ENCODE measurements around the gene UBL7. TPM values are rescaled to one million over a fixed set of nuclear protein-coding genes. Genes with fewer than 3 reads are reported as not detected.
A peak's percentile ranks its signal among the peaks of the same experiment; 100 is the strongest.

The UBL7 gene
- total RNA-seq, 8 experiments from 2014 or later, result 34.5 to 48.1 (median 43.2) TPM

- H3K27ac ChIP-seq, result no peak overlapping the region
- H3K4me3 ChIP-seq, result no peak overlapping the region
- in situ Hi-C loops (cut with MboI; ENCODE audit: low pct_unique_long_range_greater_than_20kb in 2 of 9, low sequenced_read_pairs in 9 of 9, unreplicated experiment in 9 of 9), result no loop called here
- 80 to 100% (median 100%) methylated on average over 1 to 3 of the region's 12 CpGs; no CpG with 5 or more reads in 6 of the 10 experiments for WGBS, 10 experiments
- H3K4me1 ChIP-seq (replicated peaks in 1 of 2), result peaks cover 26 to 28% of the 10 kb centered on the region in 2 donors
- ATAC-seq (replicated peaks in 6 of 8), result no peak
Observed at GRCh38 chr15:74414603-74415338, 46.2 kb downstream of the UBL7 start.

- 70 to 100% (median 86%) methylated on average over 1 to 4 of the region's 5 CpGs; no CpG with 5 or more reads in 5 of the 10 experiments for WGBS, 10 experiments
- in situ Hi-C loops (cut with MboI; ENCODE audit: low pct_unique_long_range_greater_than_20kb in 2 of 9, low sequenced_read_pairs in 9 of 9, unreplicated experiment in 9 of 9), result no loop called here
- ATAC-seq (replicated peaks in 6 of 8), result no peak
- no peak overlapping the region for H3K27ac ChIP-seq
- H3K4me3 ChIP-seq, result no peak overlapping the region
- peaks cover 26 to 27% of the 10 kb centered on the region in 2 donors for H3K4me1 ChIP-seq (replicated peaks in 1 of 2)
Observed at GRCh38 chr15:74414081-74414580, 46.8 kb downstream of the UBL7 start.

GRCh38 chr15:74413350-74414080, 47.4 kb downstream of the UBL7 start:
- Histone ChIP-seq H3K4me3 (no peak overlapping the region), H3K27ac (no peak overlapping the region), H3K4me1 (replicated peaks in 1 of 2) (peaks cover 20 to 21% of the 10 kb centered on the region in 2 donors)
- 40 to 91% (median 80%) methylated on average over 1 to 4 of the region's 9 CpGs; no CpG with 5 or more reads in 4 of the 10 experiments for WGBS, 10 experiments
- in situ Hi-C loops (cut with MboI; ENCODE audit: low pct_unique_long_range_greater_than_20kb in 2 of 9, low sequenced_read_pairs in 9 of 9, unreplicated experiment in 9 of 9), result no loop called here
- ATAC-seq (replicated peaks in 6 of 8), result no peak

DNA sequence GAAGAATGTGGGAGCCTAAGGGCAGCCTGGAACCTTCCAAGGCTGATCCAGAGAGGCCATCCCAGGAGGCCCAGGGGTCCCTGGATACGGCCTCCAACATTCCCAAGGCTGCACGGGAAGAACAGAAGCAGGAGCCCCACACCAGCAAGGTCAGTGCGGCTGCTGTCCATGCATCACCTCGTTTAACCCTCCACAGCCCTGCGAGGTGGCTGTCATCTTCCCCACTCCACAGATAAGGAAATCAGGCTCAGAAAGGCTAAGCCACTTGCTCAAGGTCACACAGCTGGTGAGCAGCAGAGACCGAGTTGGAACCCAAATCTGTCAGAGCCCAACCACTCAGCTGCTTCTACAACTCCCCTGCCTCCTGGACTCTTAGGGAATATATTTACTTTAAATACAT, 48.8 kb downstream of the UBL7 start:
- H3K27ac ChIP-seq, result no peak overlapping the region
- 40 to 100% (median 83%) methylated on average over 1 to 4 of the region's 6 CpGs; no CpG with 5 or more reads in 5 of the 10 experiments for WGBS, 10 experiments
- no peak for ATAC-seq (replicated peaks in 6 of 8)
- in situ Hi-C loops (cut with MboI; ENCODE audit: low pct_unique_long_range_greater_than_20kb in 2 of 9, low sequenced_read_pairs in 9 of 9, unreplicated experiment in 9 of 9), result no loop called here
- peaks cover 15 to 17% of the 10 kb centered on the region in 2 donors for H3K4me1 ChIP-seq (replicated peaks in 1 of 2)
- no peak overlapping the region for H3K4me3 ChIP-seq

- H3K4me1 ChIP-seq (replicated peaks in 1 of 2), result peaks cover 15 to 17% of the 10 kb centered on the region in 2 donors
- ATAC-seq (replicated peaks in 6 of 8), result no peak
- in situ Hi-C loops (cut with MboI; ENCODE audit: low pct_unique_long_range_greater_than_20kb in 2 of 9, low sequenced_read_pairs in 9 of 9, unreplicated experiment in 9 of 9), result no loop called here
- 0 to 98% methylated on average over 1 to 7 of the region's 12 CpGs; no CpG with 5 or more reads in 8 of the 10 experiments for WGBS, 10 experiments
- no peak overlapping the region for H3K4me3 ChIP-seq
- no peak overlapping the region for H3K27ac ChIP-seq
Observed at GRCh38 chr15:74411686-74412085, 49.3 kb downstream of the UBL7 start.

DNA sequence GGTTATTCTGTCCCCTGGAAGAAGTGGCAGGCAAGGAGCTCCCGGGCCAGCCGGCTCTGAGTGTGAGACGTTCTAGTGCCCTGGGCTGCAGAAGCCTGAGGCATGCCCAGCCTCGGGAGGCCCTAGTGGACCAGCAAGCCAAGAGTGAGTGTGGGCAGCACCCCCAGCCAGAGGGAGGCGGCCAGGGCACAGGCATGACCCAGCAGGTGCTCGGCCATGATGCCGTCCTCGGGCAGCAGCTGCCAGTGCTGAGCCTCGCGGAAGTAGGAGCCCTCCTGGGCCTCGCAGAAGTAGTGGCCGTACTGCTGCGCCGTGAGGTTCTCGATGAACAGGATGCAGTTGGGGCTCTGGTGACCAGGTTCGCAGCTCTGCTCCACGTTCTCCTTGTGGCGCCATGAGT, 50.5 kb downstream of the UBL7 start:
- in situ Hi-C loops (cut with MboI; ENCODE audit: low pct_unique_long_range_greater_than_20kb in 2 of 9, low sequenced_read_pairs in 9 of 9, unreplicated experiment in 9 of 9), result no loop called here
- no peak overlapping the region for H3K4me3 ChIP-seq
- ATAC-seq (replicated peaks in 6 of 8), result no peak
- WGBS, 10 experiments, result 87 to 100% (median 97%) methylated on average over 1 to 14 of the region's 18 CpGs; no CpG with 5 or more reads in 5 of the 10 experiments
- H3K27ac ChIP-seq, result no peak overlapping the region
- H3K4me1 ChIP-seq (replicated peaks in 1 of 2), result peaks cover 13 to 17% of the 10 kb centered on the region in 2 donors

- H3K27ac ChIP-seq, result no peak overlapping the region
- WGBS, 10 experiments, result 17 to 100% (median 93%) methylated on average over 1 to 4 of the region's 7 CpGs; no CpG with 5 or more reads in 6 of the 10 experiments
- ATAC-seq (replicated peaks in 6 of 8), result no peak
- H3K4me3 ChIP-seq, result no peak overlapping the region
- in situ Hi-C loops (cut with MboI; ENCODE audit: low pct_unique_long_range_greater_than_20kb in 2 of 9, low sequenced_read_pairs in 9 of 9, unreplicated experiment in 9 of 9), result no loop called here
- peaks cover 13 to 17% of the 10 kb centered on the region in 2 donors for H3K4me1 ChIP-seq (replicated peaks in 1 of 2)
Observed at GRCh38 chr15:74409225-74409624, 51.7 kb downstream of the UBL7 start.

DNA sequence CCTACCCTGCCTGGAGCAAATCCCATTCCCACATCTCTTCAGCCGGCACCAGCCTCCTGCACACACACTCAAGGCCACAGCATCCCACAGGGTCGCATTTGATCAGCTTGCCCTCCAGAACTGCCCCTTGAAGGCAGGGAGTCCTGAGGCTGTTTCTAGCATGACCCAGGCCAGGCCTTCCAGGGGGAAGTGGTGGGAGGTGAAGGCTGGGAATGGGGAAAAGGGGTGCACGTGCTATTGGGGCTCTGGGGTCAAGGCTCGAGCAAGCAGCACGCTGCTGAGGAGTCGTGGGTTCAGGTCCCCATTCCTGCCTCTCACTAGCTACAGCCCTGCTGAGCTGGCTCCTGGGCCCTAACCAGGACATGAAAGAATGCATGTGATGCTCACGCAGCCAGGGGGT, 52.1 kb downstream of the UBL7 start:
- in situ Hi-C loops (cut with MboI; ENCODE audit: low pct_unique_long_range_greater_than_20kb in 2 of 9, low sequenced_read_pairs in 9 of 9, unreplicated experiment in 9 of 9), result no loop called here
- WGBS, 10 experiments, result 60 to 100% (median 100%) methylated on average over 1 to 2 of the region's 7 CpGs; no CpG with 5 or more reads in 6 of the 10 experiments
- Histone ChIP-seq H3K4me3 (no peak overlapping the region), H3K4me1 (replicated peaks in 1 of 2) (peaks cover 13 to 19% of the 10 kb centered on the region in 2 donors), H3K27ac (no peak overlapping the region)
- ATAC-seq (replicated peaks in 6 of 8), result no peak

DNA sequence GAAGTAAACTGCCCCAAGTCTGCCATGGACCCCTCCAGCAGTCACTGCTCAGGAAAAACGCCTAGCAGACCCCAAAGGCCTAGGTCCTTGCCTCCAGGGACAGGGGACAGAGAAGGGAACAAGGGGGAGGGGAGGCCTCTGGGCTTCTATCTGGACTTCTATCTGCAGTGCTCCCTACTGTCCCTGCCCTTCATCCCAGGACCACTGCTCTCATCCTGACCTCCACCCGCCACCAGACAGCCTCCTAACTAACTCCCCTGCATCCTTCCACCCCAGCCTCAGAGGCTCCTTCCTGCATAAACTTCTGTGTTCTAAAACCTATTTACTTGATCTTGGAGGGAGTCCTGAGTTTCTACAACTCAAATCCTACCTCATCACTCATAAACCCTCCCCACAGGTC, 52.6 kb downstream of the UBL7 start:
- Histone ChIP-seq H3K4me1 (replicated peaks in 1 of 2) (peaks cover 13 to 19% of the 10 kb centered on the region in 2 donors), H3K4me3 (no peak overlapping the region), H3K27ac (no peak overlapping the region)
- no peak for ATAC-seq (replicated peaks in 6 of 8)
- WGBS, 10 experiments, result 100% methylated on average over 1 to 2 of the region's 2 CpGs; no CpG with 5 or more reads in 7 of the 10 experiments
- in situ Hi-C loops (cut with MboI; ENCODE audit: low pct_unique_long_range_greater_than_20kb in 2 of 9, low sequenced_read_pairs in 9 of 9, unreplicated experiment in 9 of 9), result no loop called here

DNA sequence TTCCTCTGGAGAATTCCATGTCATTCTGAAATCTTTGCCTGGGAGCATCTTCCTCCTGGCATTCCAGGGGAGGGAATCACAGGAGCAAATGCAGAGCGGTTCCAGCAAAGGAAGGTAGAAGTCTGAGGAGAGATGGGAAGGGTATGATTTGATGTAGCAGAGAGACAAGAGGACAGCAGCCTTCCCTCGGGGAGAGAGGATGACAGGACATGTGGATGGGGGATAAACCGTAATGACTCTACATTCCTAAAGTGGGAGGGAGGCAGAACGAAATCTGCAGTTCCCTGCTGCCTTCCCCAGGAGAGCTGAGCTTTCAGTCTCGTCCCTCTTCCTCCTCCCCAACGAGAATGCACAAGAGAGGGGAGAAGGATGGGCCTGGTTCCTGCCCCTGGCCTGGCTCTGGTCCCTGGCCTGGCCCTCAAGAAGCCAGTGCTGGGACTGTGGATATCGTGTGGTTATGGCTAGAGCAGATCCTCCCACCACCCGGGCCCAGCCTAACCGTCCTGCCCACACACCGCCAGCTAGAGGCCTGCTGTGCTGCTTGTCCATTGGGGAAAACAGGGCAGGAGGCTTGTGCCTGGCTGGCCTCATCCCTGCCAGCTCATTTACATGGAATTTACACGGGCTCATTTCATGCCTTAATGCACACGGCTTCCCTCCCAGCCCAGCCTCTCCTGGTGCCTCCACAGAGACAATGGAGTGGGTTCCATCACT, 53.8 kb downstream of the UBL7 start:
- peak; percentile 97 to 98 (median 98) for ATAC-seq (replicated peaks in 6 of 8)
- Histone ChIP-seq H3K27ac (peak overlapping the region; percentile 11 to 56), H3K4me1 (replicated peaks in 1 of 2) (peaks cover 13 to 19% of the 10 kb centered on the region in 2 donors), H3K4me3 (no peak overlapping the region)
- WGBS, 10 experiments, result 0 to 43% (median 27%) methylated on average over 1 to 6 of the region's 12 CpGs; no CpG with 5 or more reads in 4 of the 10 experiments
- in situ Hi-C loops (cut with MboI; ENCODE audit: low pct_unique_long_range_greater_than_20kb in 2 of 9, low sequenced_read_pairs in 9 of 9, unreplicated experiment in 9 of 9), result no loop called here

- 70 to 100% (median 90%) methylated on average over 1 to 2 of the region's 4 CpGs; no CpG with 5 or more reads in 4 of the 10 experiments for WGBS, 10 experiments
- H3K4me3 ChIP-seq, result no peak overlapping the region
- in situ Hi-C loops (cut with MboI; ENCODE audit: low pct_unique_long_range_greater_than_20kb in 2 of 9, low sequenced_read_pairs in 9 of 9, unreplicated experiment in 9 of 9), result no loop called here
- H3K4me1 ChIP-seq (replicated peaks in 1 of 2), result peaks cover 13 to 19% of the 10 kb centered on the region in 2 donors
- no peak for ATAC-seq (replicated peaks in 6 of 8)
- H3K27ac ChIP-seq, result no peak overlapping the region
Observed at GRCh38 chr15:74406517-74406916, 54.4 kb downstream of the UBL7 start.

GRCh38 chr15:74405823-74406222, 55.1 kb downstream of the UBL7 start:
- WGBS, 10 experiments, result 0 to 100% (median 92%) methylated on average over 1 to 6 of the region's 7 CpGs; no CpG with 5 or more reads in 2 of the 10 experiments
- Histone ChIP-seq H3K27ac (no peak overlapping the region), H3K4me1 (replicated peaks in 1 of 2) (peaks cover 13 to 19% of the 10 kb centered on the region in 2 donors), H3K4me3 (no peak overlapping the region)
- in situ Hi-C loops (cut with MboI; ENCODE audit: low pct_unique_long_range_greater_than_20kb in 2 of 9, low sequenced_read_pairs in 9 of 9, unreplicated experiment in 9 of 9), result no loop called here
- ATAC-seq (replicated peaks in 6 of 8), result no peak
